ENCODE data around the gene PNMT. TPM values are rescaled to one million over a fixed set of nuclear protein-coding genes. Genes with fewer than 3 reads are reported as not detected.

The PNMT gene, protein sequence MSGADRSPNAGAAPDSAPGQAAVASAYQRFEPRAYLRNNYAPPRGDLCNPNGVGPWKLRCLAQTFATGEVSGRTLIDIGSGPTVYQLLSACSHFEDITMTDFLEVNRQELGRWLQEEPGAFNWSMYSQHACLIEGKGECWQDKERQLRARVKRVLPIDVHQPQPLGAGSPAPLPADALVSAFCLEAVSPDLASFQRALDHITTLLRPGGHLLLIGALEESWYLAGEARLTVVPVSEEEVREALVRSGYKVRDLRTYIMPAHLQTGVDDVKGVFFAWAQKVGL
- 1.9 and 2.4 TPM in 2 replicates for total RNA-seq
- long read RNA-seq: 0 reads

DNA sequence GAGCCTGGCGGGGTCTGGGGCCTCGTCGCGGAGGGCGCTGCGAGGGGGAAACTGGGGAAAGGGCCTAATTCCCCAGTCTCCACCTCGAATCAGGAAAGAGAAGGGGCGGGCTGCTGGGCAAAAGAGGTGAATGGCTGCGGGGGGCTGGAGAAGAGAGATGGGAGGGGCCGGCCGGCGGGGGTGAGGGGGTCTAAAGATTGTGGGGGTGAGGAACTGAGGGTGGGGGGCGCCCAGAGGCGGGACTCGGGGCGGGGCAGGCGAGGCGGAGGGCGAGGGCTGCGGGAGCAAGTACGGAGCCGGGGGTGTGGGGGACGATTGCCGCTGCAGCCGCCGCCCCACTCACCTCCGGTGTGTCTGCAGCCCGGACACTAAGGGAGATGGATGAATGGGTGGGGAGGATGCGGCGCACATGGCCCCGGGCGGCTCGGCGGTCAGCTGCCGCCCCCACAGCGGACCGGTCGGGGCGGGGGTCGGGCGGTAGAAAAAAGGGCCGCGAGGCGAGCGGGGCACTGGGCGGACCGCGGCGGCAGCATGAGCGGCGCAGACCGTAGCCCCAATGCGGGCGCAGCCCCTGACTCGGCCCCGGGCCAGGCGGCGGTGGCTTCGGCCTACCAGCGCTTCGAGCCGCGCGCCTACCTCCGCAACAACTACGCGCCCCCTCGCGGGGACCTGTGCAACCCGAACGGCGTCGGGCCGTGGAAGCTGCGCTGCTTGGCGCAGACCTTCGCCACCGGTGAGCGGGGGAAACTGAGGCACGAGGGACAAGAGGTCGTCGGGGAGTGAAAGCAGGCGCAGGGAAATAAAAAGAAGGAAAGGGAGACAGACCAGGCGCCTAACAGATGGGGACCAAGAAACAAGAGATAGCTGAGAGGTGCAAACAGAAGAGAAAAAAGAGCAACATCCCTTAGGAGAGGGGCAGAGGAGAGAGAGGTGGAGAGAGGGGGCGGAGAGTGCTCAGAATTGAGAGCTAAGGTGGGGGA lies at the start of gene PNMT:
PNMT (plus strand) TSS at position 509 of the 980 bp plus-strand sequence; CDS start at position 532, 23 bp downstream.
- TF ChIP-seq, protein P1, sequence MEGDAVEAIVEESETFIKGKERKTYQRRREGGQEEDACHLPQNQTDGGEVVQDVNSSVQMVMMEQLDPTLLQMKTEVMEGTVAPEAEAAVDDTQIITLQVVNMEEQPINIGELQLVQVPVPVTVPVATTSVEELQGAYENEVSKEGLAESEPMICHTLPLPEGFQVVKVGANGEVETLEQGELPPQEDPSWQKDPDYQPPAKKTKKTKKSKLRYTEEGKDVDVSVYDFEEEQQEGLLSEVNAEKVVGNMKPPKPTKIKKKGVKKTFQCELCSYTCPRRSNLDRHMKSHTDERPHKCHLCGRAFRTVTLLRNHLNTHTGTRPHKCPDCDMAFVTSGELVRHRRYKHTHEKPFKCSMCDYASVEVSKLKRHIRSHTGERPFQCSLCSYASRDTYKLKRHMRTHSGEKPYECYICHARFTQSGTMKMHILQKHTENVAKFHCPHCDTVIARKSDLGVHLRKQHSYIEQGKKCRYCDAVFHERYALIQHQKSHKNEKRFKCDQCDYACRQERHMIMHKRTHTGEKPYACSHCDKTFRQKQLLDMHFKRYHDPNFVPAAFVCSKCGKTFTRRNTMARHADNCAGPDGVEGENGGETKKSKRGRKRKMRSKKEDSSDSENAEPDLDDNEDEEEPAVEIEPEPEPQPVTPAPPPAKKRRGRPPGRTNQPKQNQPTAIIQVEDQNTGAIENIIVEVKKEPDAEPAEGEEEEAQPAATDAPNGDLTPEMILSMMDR (IDR thresholded peaks at IDR 0.05): peak; percentile 70
- Mint-ChIP-seq H3K36me3 (ENCODE audit: unreplicated experiment) (no peaks in the 10 kb centered on the region), H3K4me3 (ENCODE audit: unreplicated experiment) (peak within 1 kb of the TSS; percentile 55), H3K27me3 (ENCODE audit: unreplicated experiment) (peaks cover 8% of the 10 kb centered on the region), H3K27ac (ENCODE audit: unreplicated experiment) (no peak within 1 kb of the TSS), H3K4me1 (ENCODE audit: unreplicated experiment) (peaks cover 46% of the 10 kb centered on the region), H3K9me3 (ENCODE audit: unreplicated experiment) (no peaks in the 10 kb centered on the region)
- no peak for DNase-seq (ENCODE audit: extremely low spot score, unreplicated experiment)

DNA sequence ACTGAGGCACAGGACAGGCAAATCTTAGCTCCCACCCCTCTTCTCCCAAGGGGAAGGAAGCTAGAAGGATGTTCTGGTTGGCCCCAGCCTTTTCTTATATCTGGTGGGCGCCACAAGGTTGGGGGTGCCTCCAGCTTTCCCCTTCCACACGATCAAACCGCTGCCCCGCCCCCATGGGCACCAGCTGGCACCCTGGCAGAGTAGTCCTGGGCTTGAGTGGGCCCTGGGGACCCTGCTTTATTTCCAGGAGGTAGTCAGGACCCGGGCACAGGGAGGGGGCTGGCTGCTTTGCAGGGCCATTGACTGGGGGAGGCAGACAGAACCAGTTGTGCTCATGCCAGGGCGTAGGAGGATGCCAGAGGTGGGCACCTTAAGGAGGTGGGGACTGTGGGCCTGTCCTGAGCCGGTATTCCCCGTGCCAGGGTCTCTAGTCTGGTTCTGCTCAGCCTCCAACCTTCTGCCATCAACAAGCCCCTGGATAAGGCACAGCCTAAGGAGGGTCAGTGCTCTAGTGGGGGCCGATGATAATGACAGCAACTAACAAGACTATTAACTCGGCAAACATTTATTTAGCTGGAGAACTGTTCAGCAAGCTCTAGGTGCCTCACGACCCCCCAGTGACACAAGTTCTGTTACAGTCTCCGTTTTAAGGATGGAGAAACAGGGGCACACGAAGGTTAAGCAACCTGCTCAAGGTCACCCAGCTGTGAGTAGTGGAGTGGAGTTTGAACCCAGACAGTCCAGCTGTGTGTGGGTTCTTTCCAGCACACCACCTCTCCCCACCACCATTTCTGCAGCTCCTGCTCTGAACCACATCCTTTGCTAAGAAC lies 49.1 kb upstream of the PNMT start:
- Mint-ChIP-seq H3K27me3 (ENCODE audit: unreplicated experiment) (peaks cover 25% of the 10 kb centered on the region), H3K9me3 (ENCODE audit: unreplicated experiment) (no peaks in the 10 kb centered on the region), H3K36me3 (ENCODE audit: unreplicated experiment) (no peaks in the 10 kb centered on the region), H3K4me1 (ENCODE audit: unreplicated experiment) (peaks cover 11% of the 10 kb centered on the region), H3K27ac (ENCODE audit: unreplicated experiment) (no peak overlapping the region), H3K4me3 (ENCODE audit: unreplicated experiment) (no peak overlapping the region)
- TF ChIP-seq, protein P1 (IDR thresholded peaks at IDR 0.05): no peak
- no peak for DNase-seq (ENCODE audit: extremely low spot score, unreplicated experiment)

DNA sequence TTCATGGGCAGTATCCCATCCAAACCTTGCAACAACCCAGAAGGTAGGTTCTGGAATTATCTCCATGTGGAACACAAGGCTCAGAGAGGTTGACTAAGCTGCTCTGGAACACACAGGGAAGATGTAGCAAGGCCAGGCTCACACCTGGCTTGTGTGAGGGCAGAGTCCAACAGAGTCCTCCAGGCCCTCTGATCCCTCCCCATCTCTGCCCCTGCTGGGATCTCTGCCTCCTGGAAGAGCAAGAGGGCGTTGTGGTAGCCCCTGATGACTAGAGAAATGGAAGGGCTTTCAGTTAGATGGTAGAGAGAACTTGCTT lies 48.5 kb upstream of the PNMT start:
- Mint-ChIP-seq H3K4me1 (ENCODE audit: unreplicated experiment) (peaks cover 11% of the 10 kb centered on the region), H3K4me3 (ENCODE audit: unreplicated experiment) (no peak overlapping the region), H3K27ac (ENCODE audit: unreplicated experiment) (no peak overlapping the region), H3K36me3 (ENCODE audit: unreplicated experiment) (no peaks in the 10 kb centered on the region), H3K9me3 (ENCODE audit: unreplicated experiment) (no peaks in the 10 kb centered on the region), H3K27me3 (ENCODE audit: unreplicated experiment) (peaks cover 24% of the 10 kb centered on the region)
- DNase-seq (ENCODE audit: extremely low spot score, unreplicated experiment): no peak
- TF ChIP-seq, protein P1 (IDR thresholded peaks at IDR 0.05): no peak

DNA sequence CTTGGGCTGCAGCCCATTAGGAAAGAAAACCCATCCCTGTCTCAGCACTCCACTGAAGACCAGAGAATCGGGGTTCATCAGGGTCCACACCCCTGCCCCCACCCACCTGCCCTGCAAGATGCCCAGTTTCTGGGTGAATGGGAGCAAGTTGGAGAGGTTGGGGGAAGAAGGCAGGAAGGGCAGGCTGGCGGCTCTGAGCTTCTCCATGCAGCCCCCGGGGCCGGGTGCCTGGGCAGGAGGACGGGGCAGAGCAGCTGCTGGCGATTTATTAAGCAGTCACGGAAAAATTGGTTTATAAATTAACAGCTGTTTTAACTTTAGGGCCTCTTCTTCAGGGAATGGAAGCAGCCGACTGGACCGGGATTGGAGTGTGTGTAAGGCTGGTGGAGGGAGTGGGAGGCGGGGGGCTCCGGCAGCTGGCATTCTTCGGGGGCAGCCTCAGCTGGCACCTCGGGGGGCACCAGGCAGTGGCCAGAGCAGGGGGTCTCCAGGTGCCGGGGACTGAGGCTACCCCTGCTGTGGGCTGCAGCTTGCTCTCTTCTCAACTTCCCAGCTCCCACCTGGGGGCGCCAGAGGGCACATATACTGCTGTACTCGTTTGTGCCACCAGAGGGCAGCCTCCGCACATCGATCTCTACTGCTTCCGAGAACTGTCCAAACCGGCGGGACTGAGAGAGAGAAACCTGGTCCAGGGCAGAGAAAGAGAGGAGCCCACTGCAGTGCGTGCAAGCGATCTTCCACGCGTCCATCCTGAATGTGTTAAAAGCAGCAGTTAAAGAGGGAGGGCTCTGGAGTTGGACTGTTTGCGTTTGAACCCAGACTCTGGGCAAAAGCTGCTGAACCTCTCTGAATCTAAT lies 46.5 kb upstream of the PNMT start:
- Mint-ChIP-seq H3K27me3 (ENCODE audit: unreplicated experiment) (peaks cover 27% of the 10 kb centered on the region), H3K4me3 (ENCODE audit: unreplicated experiment) (no peak overlapping the region), H3K4me1 (ENCODE audit: unreplicated experiment) (peaks cover 18% of the 10 kb centered on the region), H3K27ac (ENCODE audit: unreplicated experiment) (no peak overlapping the region), H3K9me3 (ENCODE audit: unreplicated experiment) (no peaks in the 10 kb centered on the region), H3K36me3 (ENCODE audit: unreplicated experiment) (no peaks in the 10 kb centered on the region)
- peak; percentile 96 for DNase-seq (ENCODE audit: extremely low spot score, unreplicated experiment)
- TF ChIP-seq, protein P1 (IDR thresholded peaks at IDR 0.05): peak; percentile 100

Data from osteocyte (in vitro differentiated cells).